IMR-90 (cell line): ENCODE data around the gene RHPN2. TPM values are rescaled to one million over a fixed set of nuclear protein-coding genes. Genes with fewer than 3 reads are reported as not detected.
A peak's percentile ranks its signal among the peaks of the same experiment; 100 is the strongest.

Source experiments
- ATAC-seq: fragments of 200-7000 bp; cut with Tn5 transposase; 2 replicates; pipeline ENCODE4 v1.9.1; 2020; ENCODE audit warnings: low read depth, mild to moderate bottlenecking, moderate library complexity
- BruUV-seq: library from RNA; stranded (reverse); fragments of 400-500 nt; replicated peaks from 2 replicates; lab custom pipeline; 2021; lab: Mats Ljungman, UMichigan
- CTCF ChIA-PET: fragments of 300-600 bp; formaldehyde crosslinking; extraction: SDS; loops from one replicate; lab custom pipeline; 2021; ENCODE audit warnings: antibody characterized with exemption; lab: Yijun Ruan, JAX
- POLR2A ChIA-PET: fragments of 300-600 bp; sonication (Branson Sonifier 250); formaldehyde crosslinking; loops from one replicate; lab custom pipeline; 2022; ENCODE audit warnings: antibody characterized with exemption; ENCODE audit not compliant: unreplicated experiment; lab: Charles Lee
- DNase-seq: peaks from one replicate; pipeline ENCODE4 v3.0.0; 2013
- H2AFZ ChIP-seq: replicated peaks from 2 replicates; pipeline ENCODE3; 2013; ENCODE audit warnings: low read length, mild to moderate bottlenecking; ENCODE audit not compliant: poor library complexity
- H2AK5ac ChIP-seq: 2 replicates; pipeline ENCODE4 v1.6.1; 2013; ENCODE audit warnings: low read depth, low read length, inconsistent platforms
- H2AK9ac ChIP-seq: replicated peaks from 2 replicates; pipeline ENCODE3; 2013; ENCODE audit warnings: mild to moderate bottlenecking, low read depth, low read length, moderate library complexity; ENCODE audit not compliant: poor library complexity
- H2BK120ac ChIP-seq: 2 replicates; pipeline ENCODE4 v1.6.1; 2013; ENCODE audit warnings: low read depth, low read length, inconsistent platforms
- H2BK15ac ChIP-seq: 3 replicates; pipeline ENCODE4 v1.6.1; 2013; ENCODE audit warnings: low read depth, low read length, inconsistent platforms
- H2BK20ac ChIP-seq: 2 replicates; pipeline ENCODE4 v1.6.1; 2013; ENCODE audit warnings: low read depth, mild to moderate bottlenecking, inconsistent platforms, low read length, moderate library complexity
- H2BK5ac ChIP-seq: 2 replicates; pipeline ENCODE4 v1.6.1; 2013; ENCODE audit warnings: mild to moderate bottlenecking, low read depth, low read length, inconsistent platforms; ENCODE audit not compliant: poor library complexity, severe bottlenecking
- H3K14ac ChIP-seq: replicated peaks from 2 replicates; pipeline ENCODE4 v1.6.1; 2013; ENCODE audit warnings: low read depth, low read length, inconsistent platforms
- H3K18ac ChIP-seq: 2 replicates; pipeline ENCODE4 v1.6.1; 2013; ENCODE audit warnings: low read depth, low read length, control low read depth
- H3K23ac ChIP-seq: 2 replicates; pipeline ENCODE4 v1.6.1; 2013; ENCODE audit warnings: low read depth, low read length, inconsistent platforms
- H3K27ac ChIP-seq: 2 replicates; pipeline ENCODE4 v1.5.1; 2013; ENCODE audit warnings: mild to moderate bottlenecking, control low read depth, low read length; ENCODE audit not compliant: insufficient read depth
- H3K27me3 ChIP-seq: 2 replicates; pipeline ENCODE4 v1.6.1; 2013; ENCODE audit warnings: low read length; ENCODE audit not compliant: control insufficient read depth, insufficient read depth
- H3K36me3 ChIP-seq: 2 replicates; pipeline ENCODE4 v1.6.1; 2013; ENCODE audit warnings: low read length, mixed read lengths; ENCODE audit not compliant: control insufficient read depth, insufficient read depth
- H3K4ac ChIP-seq: 2 replicates; pipeline ENCODE4 v1.6.1; 2013; ENCODE audit warnings: low read depth, low read length, inconsistent platforms
- H3K4me1 ChIP-seq: 2 replicates; pipeline ENCODE4 v1.6.1; 2013; ENCODE audit warnings: low read length, mixed read lengths; ENCODE audit not compliant: control insufficient read depth, insufficient read depth
- H3K4me2 ChIP-seq: 2 replicates; pipeline ENCODE4 v1.6.1; 2013; ENCODE audit warnings: low read depth, mild to moderate bottlenecking, control low read depth, low read length, moderate library complexity
- H3K4me3 ChIP-seq: 2 replicates; pipeline ENCODE4 v1.5.1; 2013; ENCODE audit warnings: low read depth, mild to moderate bottlenecking, control low read depth, low read length, moderate library complexity; ENCODE audit not compliant: insufficient read depth
- H3K56ac ChIP-seq: 2 replicates; pipeline ENCODE4 v1.6.1; 2013; ENCODE audit warnings: low read length, inconsistent platforms; ENCODE audit not compliant: insufficient read depth; ENCODE audit errors: extremely low read depth
- H3K79me1 ChIP-seq, 2 experiments: 2 replicates each; pipeline ENCODE4 v1.6.1; 2013; ENCODE audit warnings: low read length in 2 of 2, inconsistent platforms in 1 of 2, low read depth in 1 of 2
- H3K9ac ChIP-seq: 2 replicates; pipeline ENCODE4 v1.6.1; 2013; ENCODE audit warnings: low read depth, low read length, control low read depth
- H3K9me1 ChIP-seq: 2 replicates; pipeline ENCODE4 v1.6.1; 2013; ENCODE audit warnings: low read length, inconsistent platforms; ENCODE audit not compliant: insufficient read depth
- H3K9me3 ChIP-seq: 2 replicates; pipeline ENCODE4 v1.6.1; 2013; ENCODE audit warnings: low read length; ENCODE audit not compliant: control insufficient read depth, insufficient read depth
- H4K20me1 ChIP-seq: 2 replicates; pipeline ENCODE4 v1.6.1; 2013; ENCODE audit warnings: low read length, inconsistent platforms; ENCODE audit not compliant: insufficient read depth
- H4K5ac ChIP-seq: 2 replicates; pipeline ENCODE4 v1.6.1; 2013; ENCODE audit warnings: mild to moderate bottlenecking, low read depth, low read length, control low read depth
- H4K8ac ChIP-seq, 2 experiments: 2 replicates each; pipeline ENCODE4 v1.6.1; 2013; ENCODE audit warnings: low read depth in 2 of 2, low read length in 2 of 2, control low read depth in 1 of 2, inconsistent platforms in 1 of 2
- H4K91ac ChIP-seq: 2 replicates; pipeline ENCODE4 v1.6.1; 2013; ENCODE audit warnings: low read depth, low read length, inconsistent platforms; ENCODE audit not compliant: insufficient read depth
- BHLHE40 ChIP-seq: fragments of 150-350 bp; IDR thresholded peaks from 2 replicates; pipeline ENCODE4 v1.6.1; 2016; ENCODE audit warnings: mild to moderate bottlenecking, low read depth, low read length
- CEBPB ChIP-seq: IDR thresholded peaks from 2 replicates; pipeline ENCODE4 v1.6.1; 2012; ENCODE audit warnings: low read depth, low read length, improper control_type of control experiment
- ELK1 ChIP-seq: fragments of 150-350 bp; IDR thresholded peaks from 2 replicates; pipeline ENCODE4 v1.6.1; 2016; ENCODE audit warnings: low read depth, mild to moderate bottlenecking, low read length, moderate library complexity, borderline replicate concordance
- MAFK ChIP-seq: IDR thresholded peaks from 2 replicates; pipeline ENCODE4 v1.6.1; 2012; ENCODE audit warnings: low read depth, low read length, improper control_type of control experiment
- RFX5 ChIP-seq: IDR thresholded peaks from 2 replicates; pipeline ENCODE4 v1.8.0; 2012; ENCODE audit warnings: low read depth, mild to moderate bottlenecking, low read length, moderate library complexity
- SMC3 ChIP-seq: fragments of 150-350 bp; IDR thresholded peaks from 2 replicates; pipeline ENCODE4 v1.6.1; 2016; ENCODE audit warnings: low read depth, mild to moderate bottlenecking, antibody characterized with exemption, low read length, moderate library complexity
- WGBS, 2 experiments: methylation state at CpG; one replicate each; pipeline versions ENCODE4 v1.1.5 to v1.1.7; 2013; ENCODE audit warnings: missing lambda C conversion rate in 2 of 2; ENCODE audit not compliant: insufficient read length in 1 of 2; ENCODE audit errors: extremely low coverage in 2 of 2; 5-methylcytosine and 5-hydroxymethylcytosine counted together
- dilution Hi-C: fragments of 300-500 bp; cut with HindIII; formaldehyde crosslinking; loops from one replicate; pipeline ENCODE4 v1.14.3; 2018; ENCODE audit warnings: low sequenced_read_pairs; ENCODE audit not compliant: unreplicated experiment
- in situ Hi-C: fragments of 300-500 bp; cut with MboI; formaldehyde crosslinking; loops from 3 replicates; pipeline ENCODE4 v1.14.3; 2019; ENCODE audit warnings: low sequenced_read_pairs, inconsistent platforms, mixed read lengths
- intact Hi-C: fragments of 100-400 bp; cut with micrococcal nuclease; formaldehyde crosslinking; loops from 2 replicates; pipeline ENCODE4 v1.10.0; 2022
- polyA plus RNA-seq, 3 experiments: library from polyadenylated mRNA; depleted of rRNA; stranded (reverse); fragments of >200 nt; gene quantifications; 2 replicates each; pipeline ENCODE4 v1.2.3, GENCODE V29; 2012; ENCODE audit warnings: low replicate concordance in 1 of 3
- total RNA-seq: library from RNA; depleted of rRNA; stranded (reverse); fragments of >200 nt; gene quantifications from 2 replicates; pipeline ENCODE4 v1.2.3, GENCODE V29; 2012

Gene RHPN2
- total and polyA plus RNA-seq, 2 of the 4 experiments (the other 2 are of a cell fraction), result 2.3 to 4.0 TPM

GRCh38 chr19:33055718-33056117, 9.0 kb downstream of the RHPN2 start:
- H3K9me3 ChIP-seq, result no peaks in the 10 kb centered on the region
- H3K14ac ChIP-seq, result no peak overlapping the region
- ATAC-seq (no peak; the same call in 1 of the 2 replicates), DNase-seq (peak; percentile 49)
- no peaks in the 10 kb centered on the region for H3K27me3 ChIP-seq
- H3K23ac ChIP-seq, result no peak overlapping the region
- H2BK5ac ChIP-seq, result no peak overlapping the region
- no peak overlapping the region for H3K27ac ChIP-seq
- H3K79me1 ChIP-seq, result 0 out of 4 replicates have a peak, but pooled peaks cover 0 to 4% of the 10 kb centered on the region in 2 experiments
- BruUV-seq, result no TSS peak
- no peak overlapping the region for H4K5ac ChIP-seq
- POLR2A ChIA-PET, result interaction anchor here (0.6 kb wide), 1 partner anchor 101 kb away, joined by 3 read pairs; no protein-coding TSS in a partner anchor
- no peak overlapping the region for H4K8ac ChIP-seq
- peaks cover 5% of the 10 kb centered on the region for H3K4me1 ChIP-seq
- H2AK5ac ChIP-seq, result no peak overlapping the region
- H3K9me1 ChIP-seq, result no peaks in the 10 kb centered on the region; the same call in 1 of the 2 replicates
- no peak overlapping the region for H2BK120ac ChIP-seq
- no peak overlapping the region for H3K56ac ChIP-seq
- CTCF ChIA-PET, result interaction anchor here (0.6 kb wide), 1 partner anchor 33 kb away, joined by 8 read pairs; no protein-coding TSS in a partner anchor
- peaks cover 2% of the 10 kb centered on the region; the same call in 1 of the 2 replicates for H3K36me3 ChIP-seq
- no CpG with 5 or more reads among the region's 2 CpGs for WGBS, 2 experiments
- no peak overlapping the region for H2BK20ac ChIP-seq
- no peak overlapping the region for H3K4me2 ChIP-seq
- no peak overlapping the region for H3K4me3 ChIP-seq
- in situ Hi-C loops (no loop called here), intact Hi-C loops (no loop called here), dilution Hi-C loops (no loop called here)
- H2AFZ ChIP-seq, result no peak overlapping the region
- H2AK9ac ChIP-seq, result no peak overlapping the region
- H3K18ac ChIP-seq, result no peak overlapping the region
- H4K91ac ChIP-seq, result no peak overlapping the region
- H4K20me1 ChIP-seq, result no peaks in the 10 kb centered on the region
- H3K4ac ChIP-seq, result no peak overlapping the region
- H3K9ac ChIP-seq, result no peak overlapping the region
- H2BK15ac ChIP-seq, result no peak overlapping the region
- no peak for TF ChIP-seq ELK1
- no peak for TF ChIP-seq SMC3
- no peak for TF ChIP-seq RFX5
- TF ChIP-seq BHLHE40, result no peak
- TF ChIP-seq CEBPB, result no peak
- no peak for TF ChIP-seq MAFK
